Activated naive CD4-positive, alpha-beta T cell treated with anti-CD3 and anti-CD28 coated beads, Interleukin-2, amount 50 U/mL, for 72 hours (primary cell): ENCODE results near the gene SIRPA. TPM values are rescaled to one million over a fixed set of nuclear protein-coding genes. Genes with fewer than 3 reads are reported as not detected.

ENCODE experiments used
- ATAC-seq, 2 donors: fragments of 150-1000 bp; cut with Tn5 transposase; 2 replicates each; pipeline ENCODE4 v1.10.0; 2021; ENCODE audit warnings: mild to moderate bottlenecking in 2 of 2, moderate library complexity in 2 of 2
- DNase-seq, 2 donors: peaks; one replicate each; pipeline ENCODE4 v3.0.0; 2021 to 2022; ENCODE audit warnings: low spot score in 2 of 2
- H3K27ac Mint-ChIP-seq, 2 donors: one replicate each; pipeline ENCODE4 v1.8.0; 2022; ENCODE audit warnings: mild to moderate bottlenecking in 2 of 2, mixed read lengths in 2 of 2
- H3K36me3 Mint-ChIP-seq, 2 donors: one replicate each; pipeline ENCODE4 v1.8.0; 2022; ENCODE audit warnings: mixed read lengths in 2 of 2
- H3K9me3 Mint-ChIP-seq, 2 donors: one replicate each; pipeline ENCODE4 v1.8.0; 2022; ENCODE audit warnings: mixed read lengths in 2 of 2
- total RNA-seq, 2 donors: library from RNA; stranded (reverse); gene quantifications; one replicate each; pipeline ENCODE4 v1.2.3, GENCODE V29; 2022

SIRPA gene
- total RNA-seq, 2 donors from 2014 or later, result 0.12 TPM; not detected in 1

DNA sequence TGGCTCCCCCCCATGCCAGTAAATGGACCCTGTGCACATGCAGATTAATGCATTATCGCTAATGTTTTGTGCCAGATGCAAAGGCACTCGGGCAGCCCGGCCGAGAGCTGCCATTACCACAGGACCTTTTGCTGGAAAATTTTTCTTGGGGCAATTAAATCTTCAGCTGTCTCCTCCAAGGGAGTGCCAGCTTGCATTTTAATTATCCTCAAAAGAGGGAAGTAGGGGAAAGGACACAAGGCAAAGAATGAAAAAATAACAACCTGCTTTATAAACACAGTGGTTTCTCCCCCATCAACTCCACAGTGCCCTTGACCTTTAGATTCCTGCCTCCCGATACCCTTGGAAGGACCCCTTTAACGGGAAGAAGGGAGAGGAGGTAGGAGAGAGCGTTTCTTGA lies 50.5 kb downstream of the SIRPA start:
- H3K9me3 Mint-ChIP-seq, result no peaks in the 10 kb centered on the region
- DNase-seq (no peak), ATAC-seq (no peak)
- no peak overlapping the region for H3K27ac Mint-ChIP-seq
- no peaks in the 10 kb centered on the region for H3K36me3 Mint-ChIP-seq

DNA sequence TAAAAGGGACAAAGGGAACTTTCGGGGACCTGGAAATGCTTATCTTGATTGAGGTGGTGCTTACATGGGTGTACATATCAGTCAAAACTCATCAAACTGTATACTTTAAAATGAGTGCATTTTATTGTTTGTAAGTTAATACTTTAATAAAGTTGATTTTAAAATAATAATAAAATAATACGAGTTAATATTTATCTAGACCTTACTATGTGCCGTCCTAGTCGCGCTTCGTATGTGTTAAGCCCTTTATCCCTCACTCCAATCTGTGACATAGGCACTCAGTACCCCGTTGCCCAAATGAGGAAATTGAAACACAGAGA lies 51.2 kb downstream of the SIRPA start:
- no peaks in the 10 kb centered on the region for H3K9me3 Mint-ChIP-seq
- ATAC-seq (no peak), DNase-seq (no peak)
- H3K27ac Mint-ChIP-seq, result no peak overlapping the region
- H3K36me3 Mint-ChIP-seq, result no peaks in the 10 kb centered on the region

DNA sequence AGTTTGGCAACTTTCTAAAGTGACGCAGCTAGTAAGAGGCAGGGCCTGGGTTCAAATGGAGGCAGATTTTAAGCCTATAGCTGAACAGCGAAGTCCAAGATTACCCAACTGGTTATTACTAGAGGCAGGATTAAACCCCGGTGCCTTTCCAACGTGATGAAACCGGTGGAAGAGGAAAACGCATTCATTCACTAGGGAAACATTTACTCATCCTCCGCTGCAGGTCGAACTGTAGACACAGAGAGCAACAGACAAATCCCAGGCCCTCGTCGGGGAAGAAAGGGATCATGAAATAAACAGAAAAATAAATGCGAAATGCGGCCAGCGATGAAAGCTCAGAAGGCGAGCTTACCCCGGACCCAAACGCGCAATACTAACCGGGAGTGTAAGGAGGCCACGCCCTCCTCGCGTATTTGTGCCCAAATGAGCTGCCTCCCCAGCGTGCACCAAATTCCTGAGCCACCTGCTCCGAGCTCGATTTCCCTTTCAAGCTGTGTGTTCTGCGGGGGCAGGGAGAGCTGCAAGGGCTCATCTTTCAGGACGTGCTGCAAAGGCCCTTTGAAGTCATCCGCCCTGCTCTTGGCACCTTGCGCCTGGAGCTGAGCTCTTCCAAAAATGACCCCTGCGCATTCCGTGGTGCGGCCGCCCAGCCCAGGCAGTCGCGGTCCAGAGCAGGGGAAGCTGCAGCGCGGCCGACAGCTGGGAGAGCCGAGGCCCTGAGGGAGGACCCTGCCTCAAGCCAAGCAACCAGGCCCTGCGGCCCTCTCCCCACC lies 51.7 kb downstream of the SIRPA start:
- no peak for ATAC-seq

DNA sequence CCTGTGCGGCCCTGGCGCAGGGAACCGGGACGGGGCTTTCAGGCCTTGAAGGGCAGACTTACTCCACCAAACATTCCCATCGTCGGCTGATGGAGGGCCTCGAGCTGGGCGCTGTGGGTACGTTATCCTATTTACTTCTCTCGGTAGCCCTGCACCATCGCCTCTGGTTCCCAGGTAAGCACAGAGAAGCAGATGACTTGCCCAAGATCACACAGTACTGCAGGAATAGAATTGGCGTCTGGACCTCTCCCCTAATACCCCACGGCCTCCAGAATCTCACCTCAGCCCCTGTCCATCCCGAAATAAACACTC lies 52.3 kb downstream of the SIRPA start:
- Mint-ChIP-seq H3K9me3 (no peaks in the 10 kb centered on the region), H3K36me3 (no peaks in the 10 kb centered on the region), H3K27ac (no peak overlapping the region)
- no peak for DNase-seq
- no peak for ATAC-seq

More for the DNA sequence above, 51.7 kb downstream of the SIRPA start:
- no peaks in the 10 kb centered on the region for H3K9me3 Mint-ChIP-seq
- no peaks in the 10 kb centered on the region for H3K36me3 Mint-ChIP-seq
- no peak for DNase-seq
- H3K27ac Mint-ChIP-seq, result no peak overlapping the region

DNA sequence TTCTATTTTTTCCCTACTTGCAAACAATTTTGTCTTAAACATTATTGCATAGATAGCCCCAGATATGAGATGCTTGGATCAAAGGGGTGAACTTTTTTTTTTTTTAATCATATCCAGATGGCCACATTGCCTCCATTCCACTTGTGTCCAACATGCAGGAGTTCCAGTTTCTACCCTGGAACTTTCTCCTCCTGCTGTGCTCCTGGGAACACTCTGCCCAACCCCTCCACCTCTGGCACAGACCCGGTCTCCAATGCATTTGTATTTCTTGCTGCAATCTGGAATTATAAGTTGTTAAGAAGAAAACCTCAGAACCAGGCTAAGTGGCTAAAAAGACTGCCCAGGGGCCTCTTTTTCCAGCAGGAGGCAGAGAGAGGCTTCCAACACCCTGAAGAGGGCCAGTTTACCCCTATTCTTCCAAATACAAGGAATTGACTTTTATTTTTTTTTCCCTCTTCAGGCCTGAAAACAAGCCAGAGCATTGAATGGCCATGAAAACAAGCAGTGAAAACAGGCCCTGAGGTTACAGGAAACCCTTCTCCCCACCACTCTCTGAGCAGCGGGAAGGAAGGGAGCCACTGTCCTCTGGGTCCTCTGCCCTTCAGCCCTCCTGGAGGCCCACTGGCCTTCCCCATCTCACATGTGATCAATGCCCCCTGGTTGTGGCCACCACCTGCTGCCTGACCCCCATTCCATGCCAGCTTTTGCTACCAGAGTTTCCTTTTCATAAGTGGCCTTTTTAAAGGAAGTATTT lies 54.3 kb downstream of the SIRPA start:
- H3K36me3 Mint-ChIP-seq, result no peaks in the 10 kb centered on the region
- no peaks in the 10 kb centered on the region for H3K9me3 Mint-ChIP-seq
- ATAC-seq (no peak), DNase-seq (no peak)
- H3K27ac Mint-ChIP-seq, result no peak overlapping the region

DNA sequence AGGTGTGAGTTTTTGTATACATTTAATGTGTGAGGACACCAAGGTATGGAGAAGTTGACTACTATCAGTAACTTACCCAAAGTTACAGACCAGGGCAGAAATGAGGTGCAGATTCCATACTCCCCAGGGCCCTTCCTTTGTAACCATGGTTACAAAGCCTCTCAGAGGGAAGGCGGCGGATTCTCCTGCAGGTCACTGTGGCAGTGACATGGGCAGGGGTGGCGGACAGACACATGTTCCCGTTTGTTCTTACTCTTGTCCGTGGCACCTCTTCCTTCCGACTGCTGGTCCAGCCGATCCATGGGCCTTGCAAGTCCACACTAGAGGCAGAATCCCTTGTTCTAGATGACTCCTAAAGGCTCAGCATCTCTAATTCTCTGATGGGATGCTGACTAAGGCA lies 55.6 kb downstream of the SIRPA start:
- Mint-ChIP-seq H3K27ac (no peak overlapping the region), H3K36me3 (no peaks in the 10 kb centered on the region), H3K9me3 (no peaks in the 10 kb centered on the region)
- ATAC-seq, result no peak
- DNase-seq, result no peak

DNA sequence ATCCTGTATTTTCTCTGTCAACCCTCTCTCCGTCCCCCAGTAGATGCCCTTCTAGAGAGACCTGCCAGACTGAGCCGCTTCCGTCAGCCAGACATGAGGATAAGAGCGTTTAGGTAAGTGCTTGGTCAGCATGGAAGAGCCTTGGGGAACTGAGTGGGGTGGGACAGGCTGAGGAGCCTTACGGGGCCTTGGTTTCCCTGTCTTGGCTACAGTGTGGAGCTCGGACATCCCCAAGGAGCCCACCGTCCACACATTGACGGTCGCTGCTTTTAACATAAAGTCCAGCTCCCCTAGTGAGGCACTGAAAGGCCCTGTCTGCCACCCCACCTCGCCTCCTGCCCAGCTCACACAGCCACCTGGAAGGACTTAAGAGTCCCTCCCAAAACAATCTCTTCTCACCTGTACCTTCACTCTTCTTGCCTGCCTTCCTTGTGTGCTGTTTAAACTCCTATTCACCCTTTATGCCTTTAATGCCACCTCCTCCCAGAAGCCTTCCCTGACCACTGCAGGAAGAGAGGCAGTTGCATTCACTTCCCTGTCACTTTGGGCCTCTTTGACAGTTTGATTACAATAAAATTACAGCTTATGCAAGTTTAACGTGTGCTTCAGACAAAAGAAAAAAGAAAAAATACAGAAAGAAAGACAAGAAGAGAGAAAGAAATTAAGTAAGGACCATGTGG lies 56.4 kb downstream of the SIRPA start:
- ATAC-seq (no peak), DNase-seq (no peak)
- H3K9me3 Mint-ChIP-seq, result no peaks in the 10 kb centered on the region
- H3K36me3 Mint-ChIP-seq, result no peaks in the 10 kb centered on the region
- H3K27ac Mint-ChIP-seq, result no peak overlapping the region

DNA sequence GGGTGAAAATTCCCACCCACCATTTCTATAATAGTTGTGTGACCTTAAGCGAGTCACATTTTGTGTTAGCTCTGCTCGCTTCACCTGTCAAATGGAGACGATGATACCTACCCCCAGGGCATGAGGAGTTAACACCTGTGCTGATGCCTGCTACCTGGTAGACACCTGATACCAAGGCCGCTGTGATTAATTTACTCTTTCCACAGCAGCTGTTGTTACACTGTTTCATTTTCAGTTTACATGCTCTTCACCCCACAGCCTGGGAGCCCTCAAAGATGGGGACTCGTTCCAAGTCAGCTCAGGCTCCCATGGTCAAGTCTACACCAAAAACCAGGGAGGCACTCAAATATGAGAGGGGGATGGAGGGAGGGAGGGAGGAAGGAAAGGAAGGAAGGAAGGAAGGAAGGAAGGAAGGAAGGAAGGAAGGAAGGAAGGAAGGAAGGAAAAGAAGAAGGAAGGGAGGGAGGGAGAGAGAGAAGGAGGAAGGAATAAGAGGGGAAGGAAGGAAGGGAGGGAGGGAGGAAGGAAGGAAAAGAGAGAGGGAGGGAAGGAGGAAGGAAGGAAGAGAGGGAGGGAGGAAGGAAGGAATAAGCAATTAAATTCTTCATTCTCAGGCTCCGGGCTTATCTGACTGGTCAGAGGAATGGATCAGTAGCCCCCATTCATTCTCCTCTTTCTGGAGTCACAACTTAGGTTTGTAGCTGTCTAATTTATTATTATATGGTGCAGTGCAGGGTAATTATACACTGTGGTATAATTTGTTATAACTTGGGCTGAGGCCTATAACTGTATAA lies 57.7 kb downstream of the SIRPA start:
- Mint-ChIP-seq H3K36me3 (no peaks in the 10 kb centered on the region), H3K27ac (no peak overlapping the region), H3K9me3 (no peaks in the 10 kb centered on the region)
- ATAC-seq (no peak), DNase-seq (no peak)

DNA sequence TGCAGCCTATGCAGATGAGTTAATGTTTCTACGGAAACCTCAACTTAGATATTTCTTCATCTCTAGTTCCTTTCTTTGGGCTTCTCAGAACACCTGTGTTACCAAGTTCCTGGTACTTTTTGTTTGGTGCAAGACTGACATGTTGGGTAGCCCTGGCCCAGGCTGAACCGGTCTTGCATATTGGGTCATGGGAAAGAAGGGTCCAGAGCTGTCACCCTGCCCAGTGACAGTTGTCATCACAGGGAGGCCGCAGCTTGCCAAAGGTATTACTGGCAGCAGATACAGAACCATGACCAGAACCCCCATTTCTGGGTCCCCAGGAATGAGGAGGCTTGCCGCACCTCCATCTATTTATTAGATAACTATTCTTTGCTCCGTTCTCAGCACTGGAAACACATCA lies 58.4 kb downstream of the SIRPA start:
- ATAC-seq (no peak), DNase-seq (no peak)
- Mint-ChIP-seq H3K27ac (no peak overlapping the region), H3K9me3 (no peaks in the 10 kb centered on the region), H3K36me3 (no peaks in the 10 kb centered on the region)

DNA sequence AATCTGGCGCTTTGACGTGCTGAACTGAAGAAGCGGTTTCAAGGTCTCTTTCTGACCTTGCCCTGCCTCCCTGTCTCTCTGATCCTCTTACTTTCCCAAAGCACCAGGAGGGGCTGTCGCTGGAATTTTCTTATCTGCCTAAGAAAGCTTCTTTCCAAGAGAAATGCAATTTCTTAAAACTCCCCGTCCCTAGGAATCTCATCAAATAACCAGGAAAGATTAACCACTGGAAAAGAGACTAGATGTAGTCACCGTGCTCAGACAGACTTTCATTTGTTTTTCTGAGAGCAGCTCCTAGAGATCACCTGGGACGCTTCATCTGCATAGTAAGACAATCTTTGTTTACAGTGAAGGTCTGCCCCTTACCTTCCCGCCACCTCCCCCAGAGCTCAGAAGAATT lies 60.0 kb downstream of the SIRPA start:
- no peak for ATAC-seq
- H3K36me3 Mint-ChIP-seq, result no peaks in the 10 kb centered on the region
- H3K9me3 Mint-ChIP-seq, result no peaks in the 10 kb centered on the region
- H3K27ac Mint-ChIP-seq, result no peak overlapping the region
- DNase-seq, result no peak

DNA sequence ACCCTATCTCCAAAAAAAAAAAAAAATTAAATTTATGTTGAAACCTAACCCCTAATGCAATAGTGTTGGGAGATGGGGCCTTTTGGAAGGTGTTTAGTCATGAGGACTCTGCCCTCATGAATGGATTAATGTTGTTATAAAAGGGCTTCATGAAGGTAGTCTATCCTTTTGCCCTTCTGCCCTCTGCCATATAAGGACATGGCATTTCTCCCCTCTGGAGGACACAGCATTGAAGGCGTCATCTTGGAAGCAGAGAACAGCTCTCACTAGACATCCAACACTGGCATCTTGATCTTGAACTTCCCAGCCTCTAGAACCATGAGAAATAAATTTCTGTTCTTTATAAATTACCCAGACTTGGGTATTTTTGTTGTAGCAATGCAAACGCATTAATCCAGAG lies 63.2 kb downstream of the SIRPA start:
- ATAC-seq (no peak), DNase-seq (no peak)
- H3K36me3 Mint-ChIP-seq, result no peaks in the 10 kb centered on the region
- no peaks in the 10 kb centered on the region for H3K9me3 Mint-ChIP-seq
- H3K27ac Mint-ChIP-seq, result no peak overlapping the region

DNA sequence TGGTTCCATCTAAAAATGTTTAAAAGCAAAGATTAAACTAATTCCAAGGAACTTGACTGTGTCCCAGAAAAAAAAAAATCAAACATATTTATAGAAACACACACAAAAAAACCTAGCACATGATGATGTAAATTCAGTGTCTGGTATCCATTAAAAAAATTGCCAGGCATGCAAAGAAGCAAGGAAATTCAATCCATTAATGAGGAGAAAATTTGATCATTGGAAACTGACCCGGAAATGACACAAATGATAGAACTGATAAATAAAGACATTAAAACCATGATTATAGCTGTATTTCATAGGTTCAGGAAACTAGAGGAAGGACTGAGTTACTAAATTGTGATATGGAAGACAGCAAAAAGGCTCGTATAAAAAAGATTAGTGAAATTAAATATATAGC lies 63.9 kb downstream of the SIRPA start:
- H3K36me3 Mint-ChIP-seq, result no peaks in the 10 kb centered on the region
- H3K27ac Mint-ChIP-seq, result no peak overlapping the region
- H3K9me3 Mint-ChIP-seq, result no peaks in the 10 kb centered on the region
- ATAC-seq (no peak), DNase-seq (no peak)

DNA sequence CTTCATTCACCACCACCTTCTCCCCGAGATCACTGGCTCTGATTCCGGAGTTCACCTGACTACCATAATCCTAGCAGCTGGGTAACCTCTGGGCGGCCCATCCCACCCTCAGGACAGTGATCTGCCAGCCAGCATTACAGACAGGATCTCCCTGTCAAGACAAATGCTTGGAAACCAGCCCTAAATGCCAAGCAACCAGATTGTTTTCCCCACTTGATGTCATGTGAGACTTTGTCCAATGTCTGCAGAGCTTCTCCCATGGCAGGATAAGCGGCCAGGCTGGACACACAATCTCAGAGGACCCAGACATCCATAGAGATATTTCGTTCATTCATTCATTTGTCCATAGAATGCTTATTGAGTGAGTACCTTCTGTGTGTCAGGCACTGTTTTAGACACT lies 66.2 kb downstream of the SIRPA start:
- Mint-ChIP-seq H3K36me3 (no peaks in the 10 kb centered on the region), H3K9me3 (no peaks in the 10 kb centered on the region), H3K27ac (no peak overlapping the region)
- DNase-seq (no peak), ATAC-seq (no peak)

DNA sequence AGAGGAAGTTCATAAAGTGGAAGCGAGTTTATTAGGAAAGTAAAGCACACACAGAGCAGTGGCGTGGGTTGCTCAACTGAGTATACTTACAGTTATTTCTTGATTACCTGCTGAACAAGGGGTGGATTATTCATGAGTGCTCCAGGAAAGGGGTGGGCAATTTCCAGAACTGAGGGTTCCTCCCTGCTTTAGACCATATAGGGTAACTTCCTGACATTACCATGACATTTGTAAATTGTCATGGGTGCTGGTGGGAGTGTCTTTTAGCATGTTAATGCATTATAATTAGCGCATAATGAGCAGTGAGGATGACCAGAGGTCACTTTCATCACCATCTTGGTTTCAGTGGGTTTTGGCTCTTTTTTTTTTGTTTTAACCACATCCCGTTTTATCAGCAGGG lies 68.9 kb downstream of the SIRPA start:
- ATAC-seq (peak in 1 of 2 donors; percentile 8), DNase-seq (no peak)
- Mint-ChIP-seq H3K27ac (no peak overlapping the region), H3K36me3 (no peaks in the 10 kb centered on the region), H3K9me3 (no peaks in the 10 kb centered on the region)

DNA sequence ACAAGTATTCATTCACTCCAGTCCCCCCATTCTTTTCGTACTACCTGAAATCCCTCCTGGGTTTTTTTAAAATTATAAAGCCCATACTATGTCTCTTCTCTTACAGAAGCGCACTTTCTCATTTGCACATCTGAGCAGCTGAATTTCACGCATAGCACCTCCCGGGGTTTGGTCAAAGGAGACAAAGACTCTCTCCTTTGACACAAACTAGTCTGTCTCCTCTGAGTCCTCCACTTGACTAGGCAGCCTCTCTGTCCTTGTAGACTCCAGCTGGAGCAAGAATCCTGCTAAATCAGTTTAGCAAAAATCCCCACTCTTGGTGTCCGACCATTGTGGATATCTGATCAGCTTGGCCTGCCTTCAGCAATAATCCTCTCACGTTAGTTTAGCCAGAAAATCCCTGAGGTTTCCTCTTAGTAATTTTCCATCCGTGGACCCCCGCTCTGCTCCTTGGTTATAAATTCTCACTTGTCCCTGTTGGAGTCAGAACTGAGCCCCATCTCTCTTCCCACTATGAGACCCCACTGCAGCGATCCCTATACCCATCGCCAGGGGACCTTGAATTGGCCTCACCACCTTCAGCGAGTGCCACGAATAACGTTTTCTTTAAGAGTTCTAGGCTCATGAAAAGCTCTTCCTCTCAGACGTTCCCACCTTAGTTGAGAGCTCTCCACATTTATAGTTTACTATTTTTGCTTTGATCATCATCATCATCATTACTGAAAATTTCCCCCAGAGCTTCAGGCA lies 69.6 kb downstream of the SIRPA start:
- H3K27ac Mint-ChIP-seq, result peak overlapping the region in 1 of 2 donors; percentile 29
- peak in 1 of 2 donors; percentile 46 for ATAC-seq
- no peak for DNase-seq
- no peaks in the 10 kb centered on the region for H3K9me3 Mint-ChIP-seq
- no peaks in the 10 kb centered on the region for H3K36me3 Mint-ChIP-seq

DNA sequence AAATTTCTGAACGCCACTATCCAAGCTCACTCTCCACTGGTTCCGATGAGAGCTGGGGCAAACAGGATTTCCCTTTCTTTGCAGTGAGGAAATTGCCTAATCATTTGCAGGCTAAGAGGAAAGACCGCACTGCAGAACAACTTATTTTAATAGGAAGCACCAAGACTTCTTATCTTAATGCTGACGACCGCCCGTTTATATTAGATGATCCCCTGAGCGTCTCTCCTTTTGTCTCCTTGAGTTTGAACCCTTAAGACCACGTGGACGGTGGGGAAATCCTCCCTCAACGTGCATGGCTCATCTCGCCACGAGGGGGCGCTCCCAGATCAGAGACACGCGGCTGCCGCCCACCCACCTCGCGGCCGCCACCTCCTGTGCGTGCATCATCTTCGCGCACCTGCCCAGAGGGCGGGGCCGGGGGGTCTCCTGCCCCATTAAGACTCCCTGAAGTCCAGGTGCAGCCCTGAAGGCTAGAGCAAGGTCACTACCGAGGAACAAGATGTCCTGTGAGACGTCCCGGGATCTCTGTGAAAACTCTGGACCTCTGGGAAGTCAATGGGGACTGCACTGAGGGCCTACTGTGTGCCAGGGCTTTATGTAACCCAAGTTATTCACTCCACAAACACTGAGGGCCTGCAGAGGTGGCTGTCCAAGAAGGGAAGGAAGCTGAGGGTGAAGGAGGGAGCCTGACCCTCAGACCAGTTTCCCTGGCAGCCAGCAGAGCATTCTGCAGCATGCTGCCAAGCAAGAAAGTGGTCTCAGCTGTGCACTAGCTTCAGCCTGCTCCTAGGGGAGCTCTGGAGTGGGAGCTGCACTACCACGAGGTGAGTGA lies 70.5 kb downstream of the SIRPA start:
- ATAC-seq (peak; percentile 89 to 92), DNase-seq (peak; percentile 74 to 88)
- Mint-ChIP-seq H3K9me3 (no peaks in the 10 kb centered on the region), H3K36me3 (no peaks in the 10 kb centered on the region), H3K27ac (peak overlapping the region in 1 of 2 donors; percentile 29)
